GM12891 (cell line): Measurements from ENCODE around the gene MLST8.

Source experiments
- POLR2A ChIP-seq: IDR thresholded peaks from 2 replicates; pipeline ENCODE4 v1.6.1; 2011; ENCODE audit warnings: low read depth, low read length, control low read depth
- POLR2AphosphoS5 ChIP-seq: IDR thresholded peaks from 2 replicates; pipeline ENCODE4 v1.6.1; 2011; ENCODE audit warnings: low read depth, low read length, control low read depth
- TAF1 ChIP-seq: IDR thresholded peaks from 2 replicates; pipeline ENCODE4 v1.6.1; 2011; ENCODE audit warnings: low read depth, low read length, control low read depth

DNA sequence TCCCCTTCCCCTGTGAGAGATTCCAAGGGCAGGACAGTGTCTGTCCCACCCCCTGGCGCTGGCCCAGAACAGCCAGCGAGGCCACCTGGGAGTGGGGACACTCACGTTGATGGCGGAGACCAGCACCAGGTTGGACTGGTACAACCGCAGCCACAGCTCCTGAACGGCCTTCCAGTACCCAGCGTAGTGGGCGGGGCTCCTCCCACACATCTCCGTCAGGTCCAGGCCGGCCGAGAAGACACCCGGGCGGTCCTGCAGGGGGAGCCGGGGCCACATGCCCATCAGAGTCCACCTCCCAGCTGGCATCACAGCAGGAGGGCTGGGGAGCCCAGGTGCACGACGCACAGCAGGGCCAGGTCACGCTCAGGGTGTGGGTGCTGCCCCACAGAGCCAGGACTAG is 39.0 kb downstream of the MLST8 start:
- no peak for TF ChIP-seq POLR2AphosphoS5
- no peak for TF ChIP-seq POLR2A
- TF ChIP-seq TAF1 = no peak
